ENCODE results near the gene BEST2.

GRCh38 chr19:12767150-12767549 lies 15.6 kb downstream of the BEST2 start:
- TF ChIP-seq TCF7 (CRISPR knock-in tag; IDR thresholded peaks at IDR 0.05; ENCODE audit: low read depth) (no peak), CTCF (IDR thresholded peaks at IDR 0.05) (no peak)

Data from WTC11 (cell line).